HG03565 (cell line): ENCODE measurements around the gene TPPP.

Source experiments
- ATAC-seq: cut with Tn5 transposase; IDR thresholded peaks from one replicate; pipeline ENCODE4 v1.9.1; 2021; ENCODE audit warnings: mild to moderate bottlenecking, moderate library complexity; ENCODE audit not compliant: unreplicated experiment

The TPPP gene

DNA sequence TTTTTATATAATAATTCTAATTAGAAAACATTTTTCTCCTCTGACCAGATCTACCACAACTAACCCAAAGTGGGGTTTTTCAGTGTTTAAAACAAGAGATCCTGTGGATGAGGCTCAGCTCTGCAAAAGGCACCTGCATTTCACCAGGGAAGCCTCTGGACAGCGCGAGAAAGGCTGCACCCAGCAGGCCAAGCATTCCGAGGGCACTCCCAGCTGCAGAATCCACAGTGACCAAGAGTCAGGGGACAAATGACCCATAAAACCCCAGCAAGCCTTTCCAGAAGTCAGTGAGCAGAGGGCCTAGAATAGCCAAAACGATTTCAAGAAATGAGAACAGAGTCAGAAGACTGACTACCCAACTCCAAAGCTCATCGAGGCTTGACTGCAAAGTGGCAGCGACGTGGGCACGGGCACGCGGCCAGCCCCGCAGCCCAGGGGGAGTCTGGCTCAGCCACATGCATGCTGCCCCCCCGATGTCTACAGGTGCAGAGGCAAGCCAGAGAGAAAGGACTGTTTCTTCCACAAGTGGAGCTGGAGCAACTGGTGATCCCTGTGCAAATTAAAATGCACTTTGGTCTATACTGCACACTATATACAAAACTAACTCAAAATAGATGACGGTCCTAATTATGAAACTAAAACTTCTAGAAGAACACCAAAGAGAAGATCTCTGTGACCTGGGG, 26.2 kb downstream of the TPPP start:
- ATAC-seq: no peak

GRCh38 chr5:665956-666711, 27.0 kb downstream of the TPPP start:
- ATAC-seq: no peak

GRCh38 chr5:665541-665955, 27.6 kb downstream of the TPPP start:
- ATAC-seq: no peak

DNA sequence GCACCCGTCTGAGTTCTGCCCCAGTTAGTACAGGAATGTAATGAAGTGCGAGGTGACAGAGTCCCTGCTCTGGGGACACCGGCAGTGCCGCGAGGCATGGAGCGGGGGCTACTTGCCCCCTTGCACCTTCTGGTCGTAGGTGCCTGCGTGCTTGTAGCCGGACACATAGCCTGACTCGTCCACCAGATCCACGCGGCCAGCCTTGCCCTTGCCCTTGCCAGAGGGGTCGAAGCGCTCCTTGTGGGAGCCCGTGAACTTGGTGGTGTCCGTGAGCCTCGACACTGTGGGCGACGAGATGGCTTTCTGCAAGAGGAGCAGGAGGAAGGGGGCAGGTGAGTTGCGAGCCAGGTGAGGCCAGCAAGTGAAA, 28.2 kb downstream of the TPPP start:
- no peak for ATAC-seq

GRCh38 chr5:664343-664993, 28.7 kb downstream of the TPPP start:
- no peak for ATAC-seq

DNA sequence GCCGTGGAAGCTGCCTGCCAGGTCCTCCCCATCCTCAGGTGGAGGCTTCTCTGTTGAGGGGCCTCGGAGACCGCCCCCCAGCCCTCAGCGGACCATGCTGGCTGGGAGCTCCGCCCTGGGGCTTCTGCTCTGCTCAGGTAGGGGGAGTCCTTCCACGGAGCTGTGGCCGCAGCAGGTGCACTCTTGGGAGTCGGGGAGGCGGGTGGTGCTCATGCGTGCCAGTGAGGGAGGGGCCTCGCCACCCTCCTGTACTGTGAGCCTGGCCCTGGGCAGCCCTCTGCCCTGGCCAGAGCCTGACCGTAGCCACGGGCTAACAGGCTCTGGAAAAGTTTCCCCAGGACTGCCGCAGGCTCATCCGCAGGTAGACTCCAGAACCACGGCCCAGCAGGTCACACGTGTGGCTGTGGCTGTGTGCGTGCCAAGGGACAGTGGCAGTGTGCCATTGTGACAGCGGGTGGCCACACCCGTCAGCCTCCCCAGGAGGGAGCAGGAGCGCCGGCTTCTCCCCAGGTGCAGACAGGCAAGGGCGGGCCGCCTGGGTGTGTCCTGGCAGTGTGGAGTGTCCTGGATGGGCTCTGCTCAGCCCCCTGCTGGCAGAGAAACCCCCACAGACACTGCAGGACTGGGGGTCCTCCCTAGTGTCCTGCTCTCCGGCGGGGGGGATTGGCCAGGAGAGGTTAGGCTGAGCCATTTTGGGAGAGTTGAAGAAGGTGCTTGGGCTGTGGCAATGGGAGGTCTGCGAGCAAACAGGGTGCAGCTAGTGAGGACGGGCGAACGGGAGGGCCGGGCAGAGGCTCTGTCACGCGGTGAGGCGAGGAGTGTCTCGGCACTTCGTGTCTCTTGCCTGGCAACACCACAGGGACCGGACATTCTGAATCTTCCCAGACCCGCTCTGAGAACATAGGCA, 29.5 kb downstream of the TPPP start:
- no peak for ATAC-seq

DNA sequence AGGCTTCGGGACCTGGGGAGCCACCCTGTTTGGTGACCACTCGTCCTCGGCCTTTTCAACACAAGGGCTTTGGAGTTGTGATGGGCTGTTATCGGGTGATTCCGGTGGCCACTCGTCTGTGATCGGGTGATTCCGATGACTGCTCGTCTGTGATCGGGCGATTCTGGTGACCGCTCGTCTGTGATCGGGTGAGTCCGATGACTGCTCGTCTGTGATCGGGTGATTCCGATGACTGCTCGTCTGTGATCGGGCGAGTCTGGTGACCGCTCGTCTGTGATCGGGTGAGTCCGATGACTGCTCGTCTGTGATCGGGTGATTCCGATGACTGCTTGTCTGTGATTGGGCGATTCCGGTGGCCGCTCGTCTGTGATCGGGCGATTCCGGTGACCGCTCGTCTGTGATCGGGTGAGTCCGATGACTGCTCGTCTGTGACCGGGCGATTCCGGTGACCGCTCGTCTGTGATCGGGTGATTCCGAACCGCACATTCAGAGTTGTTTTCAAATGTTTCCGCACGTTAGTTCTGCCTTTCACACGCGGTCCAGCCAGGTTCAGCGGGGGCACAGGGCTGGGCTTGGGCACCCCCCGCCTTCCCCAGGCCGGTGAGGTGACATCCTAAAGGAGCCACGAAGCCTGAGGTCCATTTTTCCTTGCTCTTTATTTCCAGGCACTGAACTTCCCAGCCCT, 30.3 kb downstream of the TPPP start:
- ATAC-seq: no peak

- no peak for ATAC-seq
Observed at GRCh38 chr5:661891-662750, 31.0 kb downstream of the TPPP start.

DNA sequence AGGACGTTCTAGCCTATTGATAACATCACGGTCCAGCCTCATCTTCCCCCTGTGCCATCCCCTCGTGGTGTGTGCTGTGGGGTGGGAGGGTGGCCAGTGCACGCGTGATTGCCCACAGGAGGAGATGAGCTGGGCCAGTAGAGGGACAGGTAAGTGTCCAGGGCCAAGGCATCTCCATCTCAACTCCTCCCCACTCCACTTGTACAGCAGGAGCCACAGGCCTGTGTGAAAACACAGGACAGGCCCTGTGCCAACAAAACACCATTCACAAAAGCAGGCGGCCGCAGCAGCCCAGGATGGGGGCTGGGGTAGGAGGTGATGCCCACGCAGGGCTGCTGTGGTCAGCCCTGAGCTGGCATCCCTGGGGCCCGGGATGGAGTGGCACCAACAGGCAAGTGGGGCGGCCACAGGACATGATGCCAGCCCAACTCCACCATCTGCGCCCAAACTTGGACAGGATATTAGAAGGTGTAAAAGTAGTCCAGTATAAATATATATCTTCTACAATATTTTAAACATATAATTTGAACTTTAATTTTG, 32.6 kb downstream of the TPPP start:
- ATAC-seq: no peak

DNA sequence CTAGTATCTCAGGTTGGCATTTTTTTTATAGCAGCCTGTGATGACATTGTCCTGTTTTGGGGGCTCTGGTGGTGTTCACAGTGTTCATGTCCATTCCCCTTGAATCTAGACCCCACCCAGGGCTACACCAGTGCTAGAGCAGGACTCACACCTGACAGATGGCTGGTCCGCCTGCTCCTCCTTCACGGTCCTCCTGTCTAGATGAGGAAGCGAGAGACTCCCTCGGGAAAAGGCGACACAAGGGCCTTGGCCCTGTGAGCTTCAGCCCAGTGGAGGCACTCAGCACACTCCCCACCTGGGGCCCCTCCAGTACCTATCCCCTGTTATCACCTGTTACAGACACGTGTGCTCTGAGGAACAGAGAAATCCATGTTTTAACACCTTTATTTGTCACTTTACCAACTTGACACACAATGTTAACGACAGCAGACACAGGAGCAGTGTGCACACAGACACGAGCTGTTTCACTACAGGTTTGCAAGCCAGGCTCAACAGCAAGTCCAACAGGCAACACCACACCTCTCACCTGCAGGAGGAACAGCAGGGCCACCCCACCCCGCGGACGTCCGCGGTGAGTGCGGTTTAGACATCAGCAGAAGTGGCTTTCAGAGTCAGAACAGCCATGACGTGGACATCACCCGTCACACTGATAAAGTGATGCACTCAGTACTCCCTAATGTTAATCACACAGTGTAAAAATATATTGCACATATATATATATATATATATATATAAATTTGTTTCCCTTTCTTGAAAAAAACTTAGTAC, 33.5 kb downstream of the TPPP start:
- ATAC-seq: no peak

DNA sequence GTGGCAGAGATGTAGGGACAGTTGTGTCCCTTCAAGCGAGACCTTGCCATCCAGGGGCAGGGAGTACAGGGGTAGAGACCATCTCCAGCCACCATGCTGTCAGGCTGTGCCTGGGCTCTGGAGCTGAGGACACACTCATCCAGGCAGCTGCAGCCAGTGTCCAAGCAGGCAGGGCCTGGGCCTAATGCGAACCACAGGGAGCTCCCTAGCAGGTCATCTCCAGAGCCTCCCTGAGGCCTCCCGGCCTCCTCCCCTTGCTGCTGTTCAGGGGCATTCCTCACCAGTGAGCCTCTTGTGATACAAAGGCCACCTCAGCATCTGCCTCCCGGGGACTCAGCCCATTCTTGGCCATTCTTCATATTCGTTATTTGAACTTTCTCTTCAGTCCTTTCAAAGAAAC, 35.0 kb downstream of the TPPP start:
- no peak for ATAC-seq

DNA sequence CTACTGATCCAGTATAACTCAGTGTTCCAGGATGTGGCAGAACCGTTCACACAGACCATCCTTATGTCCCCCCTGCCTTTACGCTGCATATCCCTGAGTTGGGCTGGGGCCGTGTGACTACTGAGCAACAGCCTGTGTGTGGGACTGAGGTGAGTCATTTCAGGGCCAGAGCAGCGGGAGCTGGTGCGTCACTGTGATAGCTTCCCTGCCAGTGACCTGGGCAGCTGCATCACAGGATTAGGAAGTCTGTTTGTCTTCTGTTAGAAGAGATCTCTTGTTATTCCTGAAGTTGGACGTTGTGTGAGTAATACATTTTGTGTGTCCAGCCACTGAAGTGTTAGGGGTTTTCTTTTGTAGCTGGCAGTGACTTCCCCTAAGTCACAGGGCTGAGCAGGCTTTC, 35.6 kb downstream of the TPPP start:
- no peak for ATAC-seq

GRCh38 chr5:655406-655805, 37.7 kb downstream of the TPPP start:
- no peak for ATAC-seq

GRCh38 chr5:654071-654778, 38.9 kb downstream of the TPPP start:
- no peak for ATAC-seq

- ATAC-seq: no peak
Observed at GRCh38 chr5:652773-653350, 40.3 kb downstream of the TPPP start.

GRCh38 chr5:652023-652515, 41.1 kb downstream of the TPPP start:
- ATAC-seq: no peak

DNA sequence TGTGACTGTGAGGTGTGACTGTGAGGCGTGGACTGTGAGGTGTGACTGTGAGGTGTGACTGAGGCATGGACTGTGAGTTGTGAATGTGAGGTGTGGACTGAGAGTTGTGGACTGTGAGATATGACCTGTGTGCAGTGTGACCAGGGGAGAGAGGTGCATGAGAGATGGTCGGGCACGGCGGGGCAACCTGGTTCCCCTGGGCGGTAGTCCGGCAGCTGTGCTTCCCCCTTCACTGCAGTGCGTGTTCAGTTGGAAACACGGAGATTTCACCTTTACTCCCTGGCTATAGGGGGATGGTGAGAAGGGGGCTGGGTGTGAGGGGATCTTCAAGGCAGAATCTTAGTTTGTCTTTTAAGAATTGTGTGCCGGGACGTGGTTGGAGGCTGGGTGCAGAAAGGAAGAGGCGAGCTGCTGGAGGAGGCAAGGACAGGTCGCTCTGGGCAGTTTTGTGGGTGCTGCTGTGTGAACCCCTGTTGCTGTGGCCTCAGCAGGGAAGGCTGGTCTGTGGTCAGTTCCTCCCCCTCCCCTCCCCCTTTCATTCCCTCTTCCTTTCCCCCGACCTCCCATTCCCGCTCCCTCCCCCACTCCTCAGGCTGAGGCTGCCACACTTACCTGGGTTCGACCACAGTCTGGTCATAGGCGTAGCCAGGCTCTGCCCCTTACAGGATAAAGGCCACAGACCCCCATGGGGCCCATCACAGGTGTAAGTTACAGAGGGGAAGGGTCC, 41.7 kb downstream of the TPPP start:
- no peak for ATAC-seq
